Left lung (tissue), 10 donors: ENCODE measurements around the gene TCEAL3. TPM values are rescaled to one million over a fixed set of nuclear protein-coding genes. Genes with fewer than 3 reads are reported as not detected.
"Not testable (repeated sequence)": the region's sequence is repeated elsewhere in the genome, so short reads cannot be mapped to it uniquely, and the experiment has no call there.

Experiments
- ATAC-seq: fragments of 200-7000 bp; cut with Tn5 transposase; one replicate; pipeline ENCODE4 v1.9.1; 2020; ENCODE audit warnings: moderate library complexity
- DNase-seq, 4 donors: peaks; one replicate each; pipeline ENCODE4 v3.0.0-alpha.2; 2013 to 2020
- H3K27ac ChIP-seq, 2 donors: fragments of 200-600 bp; sonication (generic) in 1 of 2; one replicate each; pipeline versions ENCODE4 v1.5.0 to v1.8.0; 2020 to 2021
- H3K27me3 ChIP-seq, 2 donors: fragments of 200-600 bp; sonication (generic) in 1 of 2; one replicate each; pipeline versions ENCODE4 v1.5.0 to v1.8.0; 2020 to 2021
- H3K36me3 ChIP-seq, 2 donors: fragments of 200-600 bp; sonication (generic) in 1 of 2; one replicate each; pipeline versions ENCODE4 v1.5.0 to v1.8.0; 2020 to 2021
- H3K4me1 ChIP-seq, 2 donors: fragments of 200-600 bp; one replicate each; pipeline ENCODE4 v1.8.0; 2021
- H3K4me3 ChIP-seq, 2 donors: fragments of 200-600 bp; sonication (generic) in 1 of 2; one replicate each; pipeline versions ENCODE4 v1.5.0 to v1.8.0; 2020 to 2021; ENCODE audit warnings: mild to moderate bottlenecking in 1 of 2
- H3K9me3 ChIP-seq, 2 donors: fragments of 200-600 bp; sonication (generic) in 1 of 2; one replicate each; pipeline versions ENCODE4 v1.5.0 to v1.8.0; 2020 to 2021
- CTCF ChIP-seq, 2 donors: fragments of 200-600 bp; sonication (generic) in 1 of 2; IDR thresholded peaks; one replicate each; pipeline versions ENCODE4 v1.5.0 to v1.8.0; 2021; ENCODE audit warnings: antibody characterized with exemption in 2 of 2
- intact Hi-C, 2 donors: fragments of 100-400 bp; cut with DNase I; formaldehyde crosslinking; loops; one replicate each; pipeline versions ENCODE4 v1.11.2 to v1.14.2; 2022
- polyA plus RNA-seq, 6 donors: library from polyadenylated mRNA; unstranded; fragments of 120-200 nt; gene quantifications; one replicate each; pipeline ENCODE4 v1.2.1, GENCODE V29; 2013; ENCODE audit not compliant: insufficient read length in 6 of 6
- total RNA-seq, 2 donors: library from RNA; stranded (reverse); fragmentation: NEBNext Ultra II Directional; extraction: Animal tissue kit (Norgen Biotek cat#: 25700); gene quantifications; one replicate each; pipeline ENCODE4 v1.2.1, GENCODE V29; 2021
- donor health status: DM: no; HTN: yes; CAD: no.
- donor health status: DM: no; HTN: no; CAD: no.

The TCEAL3 gene
- total and polyA plus RNA-seq, 8 donors = 20.8 to 30.4 (median 25.6) TPM

DNA sequence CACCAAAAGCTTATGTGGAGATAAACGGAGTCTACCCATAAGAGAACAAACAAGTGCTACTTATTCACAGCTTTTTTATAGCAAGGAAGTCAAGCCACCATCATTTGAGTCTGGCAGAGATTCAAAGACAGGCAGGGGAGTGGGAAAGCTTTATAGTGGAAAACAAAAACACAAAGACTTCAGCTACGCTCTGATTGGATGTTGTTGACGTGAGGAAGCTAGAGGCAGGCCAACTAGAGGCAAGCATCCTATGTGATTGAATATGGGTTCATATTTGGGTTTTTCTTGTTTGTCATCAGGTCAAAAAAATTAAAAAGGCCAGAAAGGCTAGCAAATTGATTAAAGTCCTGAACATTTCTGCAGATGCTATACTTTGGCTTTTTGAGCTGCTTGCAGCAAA is 23.2 kb upstream of the TCEAL3 start:
- Histone ChIP-seq H3K4me3 (no peak overlapping the region), H3K27me3 (no peaks in the 10 kb centered on the region), H3K9me3 (no peaks in the 10 kb centered on the region), H3K4me1 (no peaks in the 10 kb centered on the region), H3K36me3 (no peaks in the 10 kb centered on the region), H3K27ac (no peak overlapping the region)
- ATAC-seq (no peak), DNase-seq (peak in 1 of 4 donors; percentile 12)
- intact Hi-C loops = no loop called here
- TF ChIP-seq CTCF (IDR thresholded peaks at IDR 0.05) = no peak

DNA sequence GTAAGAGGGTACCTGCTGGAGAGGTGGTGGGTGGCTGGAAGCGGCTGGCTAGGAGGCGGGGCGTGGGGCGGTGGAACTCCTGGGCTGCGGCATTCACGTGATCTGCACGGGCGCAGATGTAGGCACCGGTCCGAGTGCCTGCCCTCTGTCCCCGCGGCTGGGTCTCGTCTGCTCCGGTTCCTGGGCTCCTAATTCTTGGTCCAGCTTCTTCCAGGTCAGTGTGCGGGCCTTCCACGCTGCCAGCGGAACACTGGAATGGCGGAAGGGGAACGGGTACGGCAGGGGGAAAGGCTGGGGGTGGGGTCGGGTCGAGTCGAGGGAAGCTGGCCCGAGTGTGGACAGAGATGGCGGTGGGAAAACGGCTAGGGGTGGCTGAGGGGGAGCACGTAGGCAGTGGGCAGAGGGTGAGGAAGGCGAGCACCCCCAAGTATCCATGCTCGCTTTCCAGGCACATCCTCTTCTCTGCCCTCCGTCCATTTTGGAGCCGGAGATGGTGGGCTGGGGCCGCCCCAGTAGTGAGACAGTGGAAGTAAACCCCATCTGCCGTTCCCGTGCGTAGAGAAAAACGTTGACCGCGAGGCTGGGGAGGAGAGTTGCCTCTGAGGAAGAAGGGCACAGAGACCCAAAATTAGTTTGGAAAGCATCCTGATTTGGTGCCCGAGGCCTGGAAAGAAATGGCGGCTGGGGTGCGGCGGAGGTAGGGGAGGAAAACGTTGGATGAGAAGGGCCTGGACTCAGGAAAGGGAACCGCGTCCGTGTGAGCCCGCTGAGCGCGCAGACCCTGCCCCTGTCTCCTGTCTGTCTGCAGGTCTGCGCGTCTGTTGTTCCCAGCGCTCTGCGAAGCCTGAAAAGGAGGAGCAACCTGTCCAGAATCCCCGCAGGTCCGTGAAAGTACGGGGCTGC is 22.1 kb upstream of the TCEAL3 start, which contains the start of gene TCEAL4:
TCEAL4 (plus strand) TSS at position 105 of the 903 bp plus-strand sequence. CDS start 1,161 bp downstream, outside the sequence.
- Histone ChIP-seq H3K9me3 (no peaks in the 10 kb centered on the region), H3K4me3 (peak within 1 kb of the TSS; percentile 54), H3K36me3 (no peaks in the 10 kb centered on the region), H3K4me1 (no peaks in the 10 kb centered on the region), H3K27ac (peak within 1 kb of the TSS; percentile 61 to 78), H3K27me3 (no peaks in the 10 kb centered on the region)
- peak in 3 of 4 donors; percentile 58 to 87 (median 60) for DNase-seq
- intact Hi-C loops = no loop called here
- peak; percentile 96 for ATAC-seq
- TF ChIP-seq CTCF (IDR thresholded peaks at IDR 0.05) = no peak

- intact Hi-C loops = no loop called here
- no peaks in the 10 kb centered on the region for H3K27me3 ChIP-seq
- H3K9me3 ChIP-seq = no peaks in the 10 kb centered on the region
- no peaks in the 10 kb centered on the region for H3K36me3 ChIP-seq
- no peak for TF ChIP-seq CTCF (IDR thresholded peaks at IDR 0.05)
- peak in 2 of 4 donors; percentile 15 to 20 for DNase-seq
- peak overlapping the region; percentile 54 for H3K4me3 ChIP-seq
- peak overlapping the region; percentile 61 to 78 for H3K27ac ChIP-seq
- H3K4me1 ChIP-seq = no peaks in the 10 kb centered on the region
- peak; percentile 70 for ATAC-seq
Measured at GRCh38 chrX:103586314-103586646, 21.5 kb upstream of the TCEAL3 start.

DNA sequence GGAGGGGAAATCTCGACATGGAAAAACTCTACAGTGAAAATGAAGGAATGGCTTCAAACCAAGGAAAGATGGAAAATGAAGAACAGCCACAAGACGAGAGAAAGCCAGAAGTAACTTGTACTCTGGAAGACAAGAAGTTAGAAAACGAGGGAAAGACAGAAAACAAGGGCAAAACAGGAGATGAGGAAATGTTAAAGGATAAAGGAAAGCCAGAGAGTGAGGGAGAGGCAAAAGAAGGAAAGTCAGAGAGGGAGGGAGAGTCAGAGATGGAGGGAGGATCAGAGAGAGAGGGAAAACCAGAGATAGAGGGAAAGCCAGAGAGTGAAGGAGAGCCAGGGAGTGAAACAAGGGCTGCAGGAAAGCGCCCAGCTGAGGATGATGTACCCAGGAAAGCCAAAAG is 21.1 kb upstream of the TCEAL3 start:
- Histone ChIP-seq H3K27me3 (no peaks in the 10 kb centered on the region), H3K4me3 (peak overlapping the region in 1 of 2 donors; percentile 54), H3K9me3 (no peaks in the 10 kb centered on the region), H3K4me1 (no peaks in the 10 kb centered on the region), H3K36me3 (no peaks in the 10 kb centered on the region), H3K27ac (no peak overlapping the region)
- intact Hi-C loops = no loop called here
- DNase-seq = no peak
- TF ChIP-seq CTCF (IDR thresholded peaks at IDR 0.05) = no peak
- no peak for ATAC-seq

DNA sequence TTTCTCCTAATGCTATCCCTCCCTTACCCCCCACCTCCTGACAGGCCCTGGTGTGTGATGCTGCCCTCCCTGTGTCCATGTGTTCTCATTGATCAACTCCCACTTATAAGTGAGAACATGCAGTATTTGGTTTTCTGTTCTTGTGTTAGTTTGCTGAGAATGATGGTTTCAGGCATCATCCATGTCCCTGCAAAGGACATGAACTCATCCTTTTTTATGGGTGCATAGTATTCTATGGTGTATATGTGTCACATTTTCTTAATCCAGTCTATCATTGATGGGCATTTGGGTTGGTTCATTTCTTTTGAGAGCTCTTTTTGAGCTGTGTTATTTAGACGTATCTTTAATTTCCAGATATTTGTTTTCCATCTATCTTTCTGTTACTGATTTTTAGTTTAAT is 15.5 kb upstream of the TCEAL3 start:
- intact Hi-C loops, H3K27me3 ChIP-seq, H3K4me3 ChIP-seq, H3K27ac ChIP-seq, ATAC-seq, H3K9me3 ChIP-seq, H3K36me3 ChIP-seq, H3K4me1 ChIP-seq, DNase-seq: not testable (repeated sequence)

DNA sequence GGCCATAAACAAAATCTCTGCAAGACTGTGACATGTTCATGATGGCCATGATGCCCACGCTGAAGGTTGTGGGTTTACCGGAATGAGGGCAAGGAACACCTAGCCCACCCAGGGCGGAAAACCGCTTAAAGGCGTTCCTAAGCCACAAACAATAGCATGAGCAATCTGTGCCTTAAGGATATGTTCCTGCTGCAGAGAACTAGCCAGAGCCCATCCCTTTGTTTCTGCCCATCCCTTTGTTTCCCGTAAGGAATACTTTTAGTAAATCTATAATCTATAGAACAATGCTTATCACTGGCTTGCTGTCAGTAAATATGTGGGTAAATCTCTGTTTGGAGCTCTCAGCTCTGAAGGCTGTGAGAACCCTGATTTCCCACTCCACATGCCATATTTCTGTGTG is 12.6 kb upstream of the TCEAL3 start:
- H3K4me3 ChIP-seq = not testable (repeated sequence)

More for the DNA sequence above, 12.6 kb upstream of the TCEAL3 start:
- H3K36me3 ChIP-seq, H3K27me3 ChIP-seq, ATAC-seq, intact Hi-C loops, H3K27ac ChIP-seq, DNase-seq, H3K4me1 ChIP-seq, H3K9me3 ChIP-seq: not testable (repeated sequence)
